Lower leg skin (tissue), 3 donors: ENCODE results near the gene CNTNAP4.

Source experiments
- POLR2A ChIP-seq, 2 donors: fragments of 450-650 bp; IDR thresholded peaks; one replicate each; pipeline ENCODE4 v1.6.1; 2016 to 2017; ENCODE audit warnings: antibody characterized with exemption in 2 of 2, mild to moderate bottlenecking in 1 of 2, moderate library complexity in 1 of 2
- TF ChIP-seq, protein P1 (sequence below), 3 donors: fragments of 450-650 bp; IDR thresholded peaks; one replicate each; pipeline ENCODE4 v1.5.1; 2016; ENCODE audit warnings: antibody characterized with exemption in 3 of 3, mild to moderate bottlenecking in 3 of 3, moderate library complexity in 2 of 3

DNA sequence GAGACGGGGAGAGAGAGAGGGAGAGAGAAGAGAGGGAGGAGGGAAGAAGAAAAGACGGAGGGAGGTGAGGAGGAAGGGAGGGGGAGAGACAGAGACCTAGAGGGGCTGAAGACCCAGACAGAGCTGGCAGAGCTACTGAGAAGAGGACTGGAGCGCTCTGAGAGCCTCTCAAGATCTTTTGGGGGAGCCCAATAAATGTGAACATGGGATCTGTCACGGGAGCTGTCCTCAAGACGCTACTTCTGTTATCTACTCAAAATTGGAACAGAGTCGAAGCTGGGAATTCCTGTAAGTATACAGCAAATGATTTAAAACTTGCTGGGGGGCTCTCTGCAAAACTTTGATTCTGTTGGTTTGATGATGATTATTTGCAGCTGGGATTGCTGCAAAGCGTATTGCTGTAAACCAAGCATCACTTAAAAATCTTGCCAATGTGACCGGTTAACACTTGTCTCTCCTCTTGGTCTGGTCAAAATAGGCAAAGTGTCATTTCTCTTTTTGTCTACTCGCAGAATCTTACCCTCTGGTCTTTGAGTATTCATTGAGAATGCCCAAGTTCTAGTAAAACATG, 344 bp downstream of the CNTNAP4 start:
- TF ChIP-seq POLR2A (IDR thresholded peaks at IDR 0.05) = no peak
- TF ChIP-seq, protein P1, sequence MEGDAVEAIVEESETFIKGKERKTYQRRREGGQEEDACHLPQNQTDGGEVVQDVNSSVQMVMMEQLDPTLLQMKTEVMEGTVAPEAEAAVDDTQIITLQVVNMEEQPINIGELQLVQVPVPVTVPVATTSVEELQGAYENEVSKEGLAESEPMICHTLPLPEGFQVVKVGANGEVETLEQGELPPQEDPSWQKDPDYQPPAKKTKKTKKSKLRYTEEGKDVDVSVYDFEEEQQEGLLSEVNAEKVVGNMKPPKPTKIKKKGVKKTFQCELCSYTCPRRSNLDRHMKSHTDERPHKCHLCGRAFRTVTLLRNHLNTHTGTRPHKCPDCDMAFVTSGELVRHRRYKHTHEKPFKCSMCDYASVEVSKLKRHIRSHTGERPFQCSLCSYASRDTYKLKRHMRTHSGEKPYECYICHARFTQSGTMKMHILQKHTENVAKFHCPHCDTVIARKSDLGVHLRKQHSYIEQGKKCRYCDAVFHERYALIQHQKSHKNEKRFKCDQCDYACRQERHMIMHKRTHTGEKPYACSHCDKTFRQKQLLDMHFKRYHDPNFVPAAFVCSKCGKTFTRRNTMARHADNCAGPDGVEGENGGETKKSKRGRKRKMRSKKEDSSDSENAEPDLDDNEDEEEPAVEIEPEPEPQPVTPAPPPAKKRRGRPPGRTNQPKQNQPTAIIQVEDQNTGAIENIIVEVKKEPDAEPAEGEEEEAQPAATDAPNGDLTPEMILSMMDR (IDR thresholded peaks at IDR 0.05) = no peak
